ENCODE results near the gene CBFA2T2.

CBFA2T2 gene

DNA sequence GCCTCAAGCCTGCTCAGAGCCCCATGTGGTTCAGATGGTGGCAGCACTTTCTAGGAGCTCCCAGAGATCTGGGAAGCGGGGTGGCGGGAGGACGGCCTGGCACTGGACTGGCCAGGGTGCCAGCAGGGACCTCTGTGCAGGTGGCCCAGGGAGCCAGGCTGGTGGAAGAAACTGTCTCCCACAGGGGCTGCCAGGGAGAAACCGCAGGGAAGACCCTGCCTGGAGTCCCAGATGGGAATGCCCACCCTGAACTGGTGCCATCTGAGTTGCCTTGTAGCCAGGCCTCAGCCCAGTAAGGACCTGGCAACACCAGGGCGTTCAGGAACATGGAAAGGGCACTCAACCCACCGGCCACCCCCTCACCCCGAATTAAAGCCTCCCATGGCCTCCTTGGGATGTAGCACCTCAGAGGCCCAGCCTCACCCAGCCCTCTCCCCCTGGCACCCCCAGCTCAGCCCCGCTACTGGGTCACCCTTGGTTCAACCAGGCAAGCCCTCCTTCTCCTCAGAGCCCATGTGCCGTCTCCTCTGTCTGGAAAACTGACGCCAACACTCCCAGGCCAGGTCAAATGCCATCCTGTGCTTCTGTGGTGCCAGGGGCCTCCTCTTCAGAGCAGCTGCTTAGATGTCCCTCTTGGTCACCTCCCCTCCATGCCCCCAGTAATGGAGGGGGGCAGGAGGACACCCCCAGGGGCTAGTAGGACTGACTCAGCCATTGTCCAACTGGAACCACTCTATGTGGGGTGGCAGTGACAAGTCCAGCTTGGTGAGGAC, 166.3 kb downstream of the CBFA2T2 start:
- DNase-seq: no peak

DNA sequence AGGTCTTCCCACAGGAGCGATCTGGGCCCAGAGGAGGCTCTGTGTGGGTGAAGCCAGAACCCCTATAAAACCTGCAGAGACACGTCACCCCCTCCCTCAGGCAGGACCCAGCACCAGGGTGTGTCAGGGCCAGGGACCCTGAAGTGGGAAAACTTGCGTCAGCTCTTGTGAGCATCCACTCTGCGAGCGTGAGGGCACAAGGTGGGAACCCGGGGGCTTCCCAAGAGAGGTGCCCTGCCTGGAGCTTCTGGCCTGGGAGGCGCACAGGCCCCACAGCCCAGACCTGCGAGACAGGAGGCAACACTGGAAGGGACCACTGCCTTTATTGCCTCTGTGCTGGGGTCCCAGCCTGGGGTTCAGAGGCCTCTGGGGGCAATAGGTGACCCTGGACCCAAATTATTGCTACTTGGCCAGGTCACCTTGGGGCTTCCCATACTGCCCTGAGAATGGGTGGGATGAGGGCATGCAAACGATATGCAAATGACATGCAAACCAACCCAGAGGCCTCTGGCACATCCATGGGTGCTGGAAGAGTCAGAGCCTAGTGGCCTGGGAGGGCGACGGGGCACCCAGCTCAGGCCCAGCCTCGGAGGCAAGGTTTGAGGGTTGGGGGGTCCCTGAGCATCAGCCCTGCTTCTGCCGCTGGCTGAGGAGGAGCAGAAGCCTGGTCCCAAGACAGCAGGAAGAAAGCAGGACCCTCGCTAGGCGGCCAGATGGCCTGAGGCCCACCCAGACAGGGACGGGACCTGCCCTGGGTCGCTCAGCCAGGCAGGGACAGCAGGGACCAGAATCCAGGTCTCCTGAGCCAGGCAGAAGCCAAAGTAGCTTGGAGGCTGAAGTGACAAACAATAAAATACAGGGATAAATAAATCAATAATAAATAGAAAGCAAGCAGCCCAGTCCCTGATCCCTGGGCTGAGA, 167.1 kb downstream of the CBFA2T2 start:
- DNase-seq: no peak

DNA sequence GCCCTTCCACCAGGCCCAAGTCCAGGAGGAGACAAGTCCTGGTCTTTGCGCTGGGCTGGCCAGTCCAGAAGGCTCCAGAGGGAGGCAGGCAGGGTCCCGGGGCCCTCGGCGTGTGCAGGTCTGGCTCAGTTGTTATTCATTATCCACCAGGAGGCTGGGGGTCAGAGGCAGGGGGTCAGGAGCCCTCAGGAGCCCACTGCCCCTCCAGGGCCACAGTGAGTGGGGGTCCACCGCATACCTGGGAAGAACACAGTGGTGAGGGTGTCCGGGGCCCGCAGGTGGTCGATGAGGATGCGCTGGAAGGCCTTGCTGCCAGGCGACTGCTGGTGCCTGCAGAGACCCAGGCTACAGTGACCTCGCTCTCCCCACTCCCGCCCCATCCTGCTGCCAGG, 167.8 kb downstream of the CBFA2T2 start:
- no peak for DNase-seq

DNA sequence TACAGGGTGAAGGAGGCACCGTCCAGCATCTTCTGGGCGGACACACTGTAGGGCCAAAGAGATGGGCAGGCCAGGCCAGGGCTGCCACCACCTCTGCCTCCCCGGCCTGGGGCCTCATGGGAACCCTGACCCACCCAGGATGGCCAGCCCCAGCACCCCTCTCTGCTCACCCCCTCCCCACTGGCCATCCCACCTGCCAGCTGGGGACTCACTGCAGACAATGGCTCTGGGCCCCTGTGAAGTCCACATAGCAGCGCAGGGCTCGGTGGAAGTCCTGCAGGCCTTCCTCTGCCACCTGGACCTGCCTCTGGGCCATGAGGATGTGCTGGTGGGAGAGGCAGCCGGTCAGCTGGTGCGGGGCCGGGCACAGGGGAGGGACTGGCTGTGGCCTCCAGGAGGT, 168.6 kb downstream of the CBFA2T2 start:
- DNase-seq: no peak

DNA sequence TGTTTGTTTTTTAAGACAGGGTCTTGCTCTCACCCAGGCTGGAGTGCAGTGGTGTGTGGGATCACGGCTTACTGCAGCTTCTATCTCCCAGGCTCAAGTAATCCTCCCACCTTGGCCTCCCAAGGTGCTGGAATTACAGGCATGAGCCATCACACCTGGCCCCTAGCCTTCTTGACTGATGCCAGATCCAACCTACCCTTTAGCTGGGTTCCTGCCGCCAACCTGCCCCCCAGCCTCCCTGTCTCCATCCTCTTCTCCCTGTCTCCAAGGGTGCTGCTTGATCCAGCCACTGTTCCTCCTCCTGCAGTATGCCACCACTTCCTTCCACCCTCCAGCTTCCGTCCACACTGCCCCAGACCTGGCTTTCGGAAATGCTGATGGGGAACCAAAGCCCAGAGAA, 169.0 kb downstream of the CBFA2T2 start:
- no peak for DNase-seq

DNA sequence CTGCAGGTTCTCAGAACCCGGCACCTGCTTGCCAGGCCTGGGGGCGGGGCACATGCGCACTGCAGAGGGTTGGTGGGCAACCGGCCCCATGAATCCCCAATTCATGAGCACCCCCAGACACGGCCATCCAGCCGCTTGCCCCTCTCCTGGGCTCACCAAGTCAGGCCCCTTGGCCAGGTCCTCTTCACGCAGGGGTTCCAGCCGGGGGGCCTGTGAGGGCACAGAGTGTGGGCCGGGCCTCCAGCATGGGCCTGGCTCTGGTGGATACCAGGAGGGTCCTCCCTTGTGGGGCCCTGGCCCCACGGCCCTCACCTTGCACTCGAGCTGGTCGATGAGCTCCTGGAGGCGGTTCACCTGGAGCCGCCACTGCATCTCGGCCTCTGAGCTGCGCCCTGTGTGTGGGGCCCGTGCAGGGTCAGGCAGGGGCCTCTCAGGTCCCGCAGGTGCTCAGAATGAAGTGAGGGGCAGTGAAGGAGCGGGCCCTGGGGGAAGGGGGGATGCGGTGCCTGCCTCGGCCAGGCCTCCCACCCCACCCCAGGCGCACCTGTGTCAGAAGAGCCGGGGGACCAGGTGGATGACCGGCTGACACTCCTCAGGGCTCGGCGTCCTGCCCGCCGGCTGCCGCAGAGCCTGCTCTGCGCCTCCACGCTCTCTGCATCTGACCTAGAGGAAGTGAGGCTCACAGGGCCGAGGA, 169.6 kb downstream of the CBFA2T2 start:
- DNase-seq: no peak

DNA sequence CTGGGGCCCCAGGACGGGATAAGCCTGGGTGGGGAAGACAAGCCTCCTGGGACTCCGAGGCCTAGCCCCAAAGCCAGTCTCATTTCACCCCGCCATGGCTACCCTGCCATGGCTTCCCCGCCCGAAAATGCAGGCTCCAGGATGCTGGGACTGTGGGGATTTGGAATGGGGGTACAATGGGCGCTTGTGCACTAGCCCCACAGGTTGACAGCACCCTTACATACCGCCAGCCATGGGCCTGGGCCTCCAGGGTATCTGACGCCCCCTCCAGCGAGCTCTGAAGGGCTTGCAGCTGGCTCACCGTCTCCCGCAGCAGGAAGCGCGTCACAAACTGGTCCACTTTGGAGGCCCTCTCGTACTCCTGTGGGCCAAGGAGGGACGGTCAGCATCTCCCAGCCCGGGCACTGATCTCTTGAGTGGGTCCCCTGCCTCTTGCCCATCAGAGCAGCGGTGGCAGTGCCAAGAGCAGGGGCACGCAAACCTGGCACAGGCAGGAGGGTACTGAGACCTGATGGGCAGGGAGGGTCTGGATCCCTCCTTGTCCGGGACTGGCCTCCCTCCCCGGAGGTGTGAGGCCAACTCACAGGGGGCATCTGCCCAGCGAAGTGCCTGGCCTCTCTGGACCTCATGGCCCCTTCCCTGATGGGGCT, 170.3 kb downstream of the CBFA2T2 start:
- DNase-seq: no peak

DNA sequence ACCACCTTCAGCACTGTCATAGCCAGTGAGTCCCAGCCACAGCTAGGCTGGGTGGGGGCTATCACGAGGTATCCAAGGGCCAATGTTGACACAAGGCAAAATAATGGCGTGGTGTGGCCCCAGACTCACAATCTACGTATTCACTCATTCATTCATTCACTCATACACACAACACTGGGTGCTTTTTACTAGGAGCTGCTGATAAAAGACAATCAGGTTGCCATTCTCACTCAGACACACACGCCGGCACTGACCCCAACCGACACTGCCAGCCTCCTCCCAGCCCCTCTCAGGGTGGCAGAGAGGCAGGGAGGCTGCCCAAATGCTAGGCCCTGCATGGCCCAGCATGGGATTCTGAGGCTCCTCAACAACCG, 170.8 kb downstream of the CBFA2T2 start:
- no peak for DNase-seq

DNA sequence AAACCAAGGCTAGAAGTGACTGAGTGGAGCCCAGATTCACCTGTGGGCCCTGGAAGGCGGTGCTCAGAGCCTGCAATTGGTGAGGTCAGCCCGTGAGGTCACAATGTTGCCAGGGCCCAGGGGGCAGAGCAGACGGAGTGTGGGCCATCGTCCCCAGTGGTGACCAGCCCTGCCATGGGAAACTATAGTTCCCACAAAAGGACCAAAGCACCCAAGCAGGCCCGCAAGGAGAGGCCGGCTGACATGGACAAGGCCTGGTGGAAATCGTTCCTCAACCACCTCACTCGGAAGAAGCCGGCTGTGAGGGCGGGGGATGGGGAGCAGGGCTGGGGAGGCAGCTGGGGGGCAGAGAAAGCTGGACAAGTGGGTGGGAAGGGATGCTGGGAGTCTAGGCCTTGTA, 172.3 kb downstream of the CBFA2T2 start, which contains the start of gene C20orf144:
Gene C20orf144, plus strand, starts transcription at position 156 of the 400 bp plus-strand sequence. Its CDS starts 19 bp downstream, at position 175.
- DNase-seq: no peak

DNA sequence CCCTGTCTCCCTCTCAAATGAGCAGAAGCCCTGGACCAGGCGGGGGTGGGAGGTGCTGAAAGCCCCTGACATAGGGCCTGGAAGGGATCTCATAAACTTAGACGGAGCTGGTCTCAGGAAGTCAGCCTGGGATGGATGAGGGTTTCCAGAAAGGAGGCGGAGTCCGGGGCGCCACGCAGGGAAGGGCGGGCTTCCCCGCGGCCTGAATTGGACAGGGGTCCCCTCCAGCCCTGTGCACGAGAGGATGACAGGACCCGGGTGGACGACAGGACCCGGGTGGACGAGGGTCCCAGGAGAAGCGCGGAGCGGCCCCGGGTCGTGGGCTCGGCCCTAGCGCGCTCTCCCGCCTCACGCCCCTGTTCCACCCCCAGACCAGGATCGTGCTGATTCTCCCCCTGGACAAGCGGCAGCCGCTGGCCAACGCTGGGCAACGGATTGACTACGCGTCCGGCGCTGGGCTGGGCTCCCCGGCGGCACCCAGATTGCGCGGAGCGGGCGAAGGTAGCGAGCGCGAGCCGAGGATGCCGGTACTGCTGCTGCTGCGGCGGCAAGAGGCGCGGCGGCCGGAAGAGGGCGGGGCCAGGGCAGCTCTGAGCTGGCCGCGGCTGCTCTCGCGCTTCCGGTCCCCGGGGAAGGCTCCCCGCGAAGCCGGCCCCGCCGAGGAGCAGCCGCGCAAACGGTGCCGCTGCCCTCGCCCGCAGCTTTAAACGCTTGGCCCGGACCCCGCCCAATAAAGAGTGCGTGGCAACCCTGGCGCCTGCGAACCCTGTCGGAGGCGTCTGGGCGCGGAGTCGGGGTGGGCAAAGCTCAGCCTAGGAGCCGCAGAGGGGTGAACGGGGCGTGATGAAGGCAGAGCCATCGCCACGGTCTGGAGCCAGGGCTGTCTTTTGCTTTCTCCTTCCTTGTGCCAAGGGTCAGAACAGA, 173.5 kb downstream of the CBFA2T2 start:
- peak; percentile 94 for DNase-seq

DNA sequence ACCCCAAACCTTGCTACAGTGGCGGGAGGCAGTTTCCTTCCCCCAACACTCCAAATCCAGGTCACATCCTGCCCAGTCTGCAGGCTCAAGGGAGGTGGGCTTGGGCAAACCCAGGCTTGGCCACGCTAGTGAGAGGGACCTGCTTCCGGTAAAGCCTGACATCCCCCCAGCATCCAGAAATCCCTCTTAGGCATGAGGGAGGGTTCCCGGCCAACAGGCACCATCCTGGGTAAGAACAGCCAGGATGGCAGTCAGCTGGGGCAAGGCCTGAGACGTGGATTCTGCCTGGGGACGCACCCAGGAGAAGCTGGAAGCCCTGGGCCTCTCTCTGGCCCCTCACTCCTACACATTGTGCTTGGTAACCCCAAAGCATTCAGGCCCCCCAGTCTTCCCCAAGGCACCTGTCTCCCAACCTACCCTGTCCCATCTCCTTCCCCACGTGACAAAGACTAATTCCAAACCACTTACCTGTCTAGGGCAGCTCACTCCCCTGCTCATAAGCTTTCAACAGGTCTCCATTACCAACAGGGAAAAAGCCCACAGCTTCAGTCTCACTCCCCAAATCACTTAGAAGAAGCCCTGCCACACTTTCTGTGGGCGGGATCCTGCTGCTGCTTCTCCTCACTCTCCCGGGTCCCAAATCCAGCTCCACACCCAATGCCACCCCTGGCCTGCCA, 174.3 kb downstream of the CBFA2T2 start:
- DNase-seq: no peak

DNA sequence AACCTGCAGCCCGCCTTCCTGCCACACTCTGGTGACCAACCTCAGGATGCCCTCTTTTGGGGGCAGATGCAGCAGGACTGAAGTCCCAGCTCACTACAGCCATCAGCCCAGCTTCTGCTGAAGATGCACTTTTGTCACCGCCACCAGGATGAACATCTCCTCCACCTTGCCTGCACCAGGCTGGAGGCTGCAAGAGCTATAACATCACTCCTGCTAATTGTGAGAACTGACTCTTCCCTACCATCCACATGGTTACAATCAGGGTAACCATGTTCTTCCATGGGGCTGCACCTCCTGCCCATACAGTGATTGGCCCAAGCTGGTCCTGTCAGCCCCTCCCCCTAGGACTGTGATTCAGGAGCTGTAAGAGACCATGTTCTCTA, 174.9 kb downstream of the CBFA2T2 start:
- no peak for DNase-seq

DNA sequence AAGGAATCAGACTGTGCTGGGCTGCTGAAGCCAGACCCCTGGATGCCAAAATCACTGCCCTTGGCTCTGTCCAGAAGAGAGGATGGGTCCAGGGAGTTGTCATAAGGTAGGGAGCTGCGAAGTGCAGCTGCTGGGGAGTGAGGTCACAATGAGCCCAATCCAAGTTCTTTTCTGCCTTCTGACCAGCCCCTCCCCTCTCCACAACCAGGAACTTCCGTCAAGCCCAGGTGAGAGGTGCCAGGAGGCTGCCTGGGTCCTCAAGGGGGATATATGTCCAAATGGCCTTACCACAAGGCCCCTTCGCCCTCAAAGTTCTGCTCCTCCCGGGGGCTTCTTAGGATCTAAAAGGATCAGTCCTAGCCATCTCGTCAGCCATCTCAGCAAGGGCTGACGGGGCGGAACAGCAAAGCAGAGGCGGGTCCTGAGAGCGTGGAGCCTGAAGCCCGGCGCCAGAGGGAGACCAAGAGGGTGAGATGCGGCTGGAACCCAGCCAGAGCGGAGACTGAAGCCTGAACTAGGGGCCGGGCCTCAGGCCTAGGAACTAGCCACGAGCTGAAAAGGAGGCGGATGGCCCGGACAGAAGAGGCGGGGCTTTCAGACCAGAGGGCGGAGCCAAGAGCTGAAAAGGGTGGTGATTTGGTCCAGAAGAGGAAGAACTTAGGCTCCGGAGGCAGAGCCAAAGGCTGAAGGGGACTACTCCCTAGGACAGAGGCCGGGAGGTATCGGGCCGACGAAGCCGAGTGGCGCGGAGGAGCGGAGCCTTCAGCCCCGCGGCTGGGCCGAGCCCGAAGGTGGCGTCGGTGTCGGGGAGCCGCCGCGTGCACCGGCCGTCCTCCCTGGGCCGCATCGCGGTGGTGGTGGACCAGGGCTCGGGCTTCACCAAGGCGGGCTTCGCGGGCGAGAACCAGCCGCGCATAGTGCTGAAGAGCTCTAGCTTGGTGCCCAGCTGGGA, 176.7 kb downstream of the CBFA2T2 start, which contains the start of gene ACTL10:
Gene ACTL10, plus strand, starts transcription at position 651 of the 952 bp plus-strand sequence. CDS start 555 bp downstream, outside the sequence.
- DNase-seq: peak; percentile 93

DNA sequence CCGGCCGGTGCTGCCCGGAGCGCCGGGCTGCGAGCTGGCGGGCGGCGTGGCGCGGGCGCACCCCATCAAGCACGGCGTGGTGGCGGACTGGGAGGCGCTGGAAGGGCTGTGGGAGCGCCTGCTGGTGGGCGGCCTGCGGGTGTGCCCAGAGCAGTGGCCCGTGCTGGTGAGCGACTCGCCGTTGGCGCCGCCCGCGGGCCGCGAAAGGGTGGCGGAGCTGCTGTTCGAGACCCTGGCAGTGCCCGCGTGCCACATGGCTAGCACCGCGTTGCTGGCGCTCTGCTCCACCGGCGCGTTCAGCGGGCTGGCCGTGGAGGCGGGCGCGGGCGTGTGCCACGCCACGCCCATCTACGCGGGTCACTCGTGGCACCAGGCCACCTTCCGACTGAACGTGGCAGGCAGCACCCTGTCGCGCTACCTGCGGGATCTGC, 177.4 kb downstream of the CBFA2T2 start:
- peak; percentile 80 for DNase-seq

DNA sequence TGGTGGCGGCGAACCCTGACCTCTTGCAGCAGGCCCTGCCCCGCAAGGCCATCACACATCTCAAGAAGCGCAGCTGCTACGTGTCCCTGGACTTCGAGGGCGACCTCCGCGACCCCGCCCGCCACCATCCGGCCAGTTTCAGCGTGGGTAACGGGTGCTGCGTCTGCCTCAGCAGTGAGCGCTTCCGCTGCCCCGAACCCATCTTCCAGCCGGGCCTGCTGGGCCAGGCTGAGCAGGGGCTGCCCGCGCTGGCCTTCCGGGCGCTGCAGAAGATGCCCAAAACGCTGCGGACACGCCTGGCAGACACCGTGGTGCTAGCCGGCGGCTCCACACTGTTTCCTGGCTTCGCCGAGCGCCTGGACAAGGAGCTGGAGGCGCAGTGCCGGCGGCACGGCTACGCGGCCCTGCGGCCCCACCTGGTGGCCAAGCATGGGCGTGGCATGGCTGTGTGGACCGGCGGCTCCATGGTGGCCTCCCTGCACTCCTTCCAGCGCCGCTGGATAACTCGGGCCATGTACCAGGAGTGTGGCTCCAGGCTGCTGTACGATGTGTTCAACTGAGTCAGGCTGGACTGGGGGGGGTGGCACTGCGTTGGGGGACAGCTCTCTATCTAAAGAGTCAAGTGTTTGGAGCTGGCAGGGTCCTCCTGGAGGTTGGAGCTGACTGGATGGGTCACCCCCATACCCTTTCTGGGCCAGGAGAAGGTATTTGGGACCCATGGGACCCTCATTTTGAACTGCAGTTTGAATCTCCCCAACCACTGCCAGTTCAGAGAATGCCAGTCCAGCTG, 178.0 kb downstream of the CBFA2T2 start:
- peak; percentile 93 for DNase-seq

DNA sequence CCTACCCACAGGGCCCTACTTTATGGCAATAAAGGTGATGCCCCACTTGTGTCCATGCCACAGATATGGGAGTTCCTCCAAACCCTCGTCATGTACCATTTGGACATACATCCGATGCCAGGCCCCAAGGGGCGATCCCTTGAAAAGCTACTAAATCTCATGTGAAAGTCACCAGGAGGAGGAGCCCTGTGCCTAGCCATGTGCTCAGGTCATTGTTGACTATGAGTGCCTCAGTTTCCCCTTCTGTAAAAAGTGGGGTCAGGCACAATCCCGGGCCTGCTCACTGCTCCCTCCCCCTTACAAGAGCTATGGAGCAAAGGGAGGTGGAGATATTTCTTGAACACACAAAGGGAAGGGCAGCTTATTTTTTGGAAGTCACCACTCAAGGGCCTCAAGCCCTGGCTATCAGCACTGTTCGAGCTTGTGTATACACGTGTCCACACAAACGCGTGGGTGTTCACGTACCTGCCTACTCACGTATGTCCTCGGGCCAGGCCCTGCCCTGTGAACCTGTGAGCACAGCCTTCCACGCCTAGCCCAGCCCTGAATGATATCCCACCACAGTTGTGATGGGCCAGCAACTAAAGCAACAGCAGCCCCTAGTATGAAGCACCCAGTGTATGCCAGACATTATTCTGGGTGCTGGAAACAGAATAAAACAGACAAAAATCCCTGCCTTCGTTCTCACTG, 178.7 kb downstream of the CBFA2T2 start:
- no peak for DNase-seq

DNA sequence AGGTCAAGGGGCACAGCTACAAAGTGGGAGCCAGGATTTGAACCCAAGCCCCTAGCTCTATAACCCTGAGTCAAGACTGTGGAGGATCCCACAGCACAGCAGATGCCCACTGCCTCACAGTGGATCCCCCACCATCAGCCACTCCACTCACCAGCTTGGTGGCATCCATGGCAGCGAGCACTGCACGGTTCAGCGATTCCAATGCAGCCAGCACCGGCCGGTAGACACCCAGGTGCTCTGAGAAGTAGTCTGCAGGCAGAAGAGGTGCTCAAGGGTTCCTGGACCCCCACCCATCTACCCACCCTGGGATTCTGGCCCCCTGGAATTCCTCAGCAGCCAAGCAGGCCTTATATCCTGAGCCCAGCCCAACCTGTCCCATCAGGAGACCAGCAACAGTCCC, 179.3 kb downstream of the CBFA2T2 start:
- DNase-seq: no peak
